ENCODE measurements around the gene UPB1. TPM values are rescaled to one million over a fixed set of nuclear protein-coding genes. Genes with fewer than 3 reads are reported as not detected.

Gene UPB1
- total and polyA plus RNA-seq, 2 experiments from 2014 or later, result 0.13 TPM; not detected in 1

GRCh38 chr22:24486501-24486921 is 8.6 kb upstream of the UPB1 start (continued):
- TF ChIP-seq ZNF462 (CRISPR knock-in tag; IDR thresholded peaks at IDR 0.05), result no peak

GRCh38 chr22:24489011-24489410 is 6.1 kb upstream of the UPB1 start:
- Histone ChIP-seq H3K27ac (ENCODE audit: low read depth) (no peak overlapping the region), H3F3A (replicated peaks; ENCODE audit: low read depth) (no peaks in the 10 kb centered on the region; the same call in 1 of the 2 replicates), H3K9me2 (ENCODE audit: insufficient read depth) (no peaks in the 10 kb centered on the region; the same call in 1 of the 2 replicates), H2AFZ (no peak overlapping the region), H3K4me3 (no peak overlapping the region), H3K4me2 (no peak overlapping the region), H3K4me1 (ENCODE audit: insufficient read depth) (peaks cover 4% of the 10 kb centered on the region), H3K79me2 (replicated peaks; ENCODE audit: insufficient read depth) (no peaks in the 10 kb centered on the region), H3K36me3 (ENCODE audit: insufficient read depth) (no peaks in the 10 kb centered on the region), H4K20me1 (replicated peaks; ENCODE audit: insufficient read depth) (no peaks in the 10 kb centered on the region; the same call in 1 of the 2 replicates), H3K27me3 (ENCODE audit: insufficient read depth) (peaks cover 23% of the 10 kb centered on the region)
- no peaks in the 10 kb centered on the region for H3K9me3 Mint-ChIP-seq
- no peaks in the 10 kb centered on the region for H3K36me3 Mint-ChIP-seq (ENCODE audit: low read depth)
- peaks cover 11% of the 10 kb centered on the region for H3K27me3 Mint-ChIP-seq (ENCODE audit: insufficient read depth, low read depth, poor library complexity)
- no peak for DNase-seq (ENCODE audit: low spot score)
- H3K4me1 Mint-ChIP-seq, result no peaks in the 10 kb centered on the region; the same call in 2 of the 3 replicates
- no peak overlapping the region for H3K4me3 Mint-ChIP-seq
- no peak for ATAC-seq
- H3K27ac Mint-ChIP-seq, result no peak overlapping the region
- no peak for TF ChIP-seq EZH2 (IDR thresholded peaks at IDR 0.05; ENCODE audit: low read depth, unreplicated experiment)
- no peak for TF ChIP-seq EZH2phosphoT487 (IDR thresholded peaks at IDR 0.05; ENCODE audit: unreplicated experiment)
- TF ChIP-seq ETS1 (IDR thresholded peaks at IDR 0.05), result no peak
- TF ChIP-seq ZNF114 (CRISPR knock-in tag; IDR thresholded peaks at IDR 0.05), result no peak
- no peak for TF ChIP-seq ZNF462 (CRISPR knock-in tag; IDR thresholded peaks at IDR 0.05)
- no peak for TF ChIP-seq NANOG (IDR thresholded peaks at IDR 0.05; ENCODE audit: borderline replicate concordance)
- no peak for TF ChIP-seq JUNB (IDR thresholded peaks at IDR 0.05; ENCODE audit: unreplicated experiment)
